ENCODE data around the gene FANCC. TPM values are rescaled to one million over a fixed set of nuclear protein-coding genes. Genes with fewer than 3 reads are reported as not detected.

The FANCC gene
- total RNA-seq, 2 donors from 2014 or later = 7.5 to 12.5 TPM

DNA sequence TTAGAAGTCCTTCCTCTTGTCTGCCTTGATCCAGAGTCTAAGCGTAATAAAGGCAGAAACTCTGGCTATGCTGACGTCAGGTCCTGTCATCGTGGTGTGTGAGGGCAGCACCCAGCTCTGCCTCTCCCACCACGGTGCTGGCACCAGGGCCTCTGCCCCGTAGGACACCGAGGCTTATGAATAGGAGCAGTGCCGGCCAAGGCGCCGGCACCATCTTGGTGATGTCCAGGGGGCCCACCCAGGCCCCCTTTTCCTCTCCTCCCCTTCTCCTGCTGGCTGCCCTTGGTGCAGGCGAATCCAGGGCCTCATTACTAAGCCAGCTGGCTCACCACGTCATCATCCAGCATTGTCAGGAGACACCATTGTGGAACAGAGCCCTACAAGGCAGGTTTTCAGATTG lies 252.3 kb downstream of the FANCC start:
- Histone ChIP-seq H3K4me1 (peaks cover 95% of the 10 kb centered on the region), H3K4me3 (no peak overlapping the region), H3K36me3 (replicated peaks in 1 of 2; ENCODE audit: insufficient read depth in 1 of 2, low read depth in 2 of 2) (peaks cover 0 to 4% of the 10 kb centered on the region in 2 donors), H3K27ac (peak overlapping the region; percentile 58 to 78 (median 78)), H3K27me3 (no peaks in the 10 kb centered on the region), H3K9me3 (no peaks in the 10 kb centered on the region)
- intact Hi-C loops (cut with DNase I) = no loop called here
- ATAC-seq = peak; percentile 28
- peak in 1 of 4 donors; percentile 57 for DNase-seq
- 27 to 60% methylated on average over 11 of the region's 11 CpGs for WGBS, 2 donors
- no peak for TF ChIP-seq POLR2A (IDR thresholded peaks at IDR 0.05)
- TF ChIP-seq, protein P1, sequence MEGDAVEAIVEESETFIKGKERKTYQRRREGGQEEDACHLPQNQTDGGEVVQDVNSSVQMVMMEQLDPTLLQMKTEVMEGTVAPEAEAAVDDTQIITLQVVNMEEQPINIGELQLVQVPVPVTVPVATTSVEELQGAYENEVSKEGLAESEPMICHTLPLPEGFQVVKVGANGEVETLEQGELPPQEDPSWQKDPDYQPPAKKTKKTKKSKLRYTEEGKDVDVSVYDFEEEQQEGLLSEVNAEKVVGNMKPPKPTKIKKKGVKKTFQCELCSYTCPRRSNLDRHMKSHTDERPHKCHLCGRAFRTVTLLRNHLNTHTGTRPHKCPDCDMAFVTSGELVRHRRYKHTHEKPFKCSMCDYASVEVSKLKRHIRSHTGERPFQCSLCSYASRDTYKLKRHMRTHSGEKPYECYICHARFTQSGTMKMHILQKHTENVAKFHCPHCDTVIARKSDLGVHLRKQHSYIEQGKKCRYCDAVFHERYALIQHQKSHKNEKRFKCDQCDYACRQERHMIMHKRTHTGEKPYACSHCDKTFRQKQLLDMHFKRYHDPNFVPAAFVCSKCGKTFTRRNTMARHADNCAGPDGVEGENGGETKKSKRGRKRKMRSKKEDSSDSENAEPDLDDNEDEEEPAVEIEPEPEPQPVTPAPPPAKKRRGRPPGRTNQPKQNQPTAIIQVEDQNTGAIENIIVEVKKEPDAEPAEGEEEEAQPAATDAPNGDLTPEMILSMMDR (IDR thresholded peaks at IDR 0.05) = no peak

DNA sequence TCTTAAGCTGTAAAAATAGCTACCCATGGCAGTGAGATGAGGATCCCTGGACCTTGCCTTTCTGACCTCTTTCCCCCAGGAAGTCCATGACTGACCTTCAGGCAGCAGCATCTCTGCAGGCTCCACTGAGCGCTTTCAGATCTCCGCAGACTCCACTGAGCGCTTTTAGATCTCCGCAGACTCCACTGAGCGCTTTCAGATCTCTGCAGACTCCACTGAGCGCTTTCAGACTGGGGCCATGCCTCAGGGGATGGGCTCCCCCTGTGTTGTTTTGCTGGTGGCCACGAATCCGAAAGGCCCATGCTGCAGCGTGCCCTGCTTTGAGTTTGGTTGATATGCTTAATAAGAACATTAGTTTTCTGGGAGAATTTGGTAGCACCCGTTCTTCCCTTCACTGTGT lies 254.2 kb downstream of the FANCC start:
- no peaks in the 10 kb centered on the region for H3K9me3 ChIP-seq
- H3K4me1 ChIP-seq = peaks cover 96% of the 10 kb centered on the region
- no peak for DNase-seq
- no peak for ATAC-seq
- 85 to 86% methylated on average over 10 of the region's 10 CpGs for WGBS, 2 donors
- TF ChIP-seq, protein P1 (IDR thresholded peaks at IDR 0.05) = no peak
- no peak for TF ChIP-seq POLR2A (IDR thresholded peaks at IDR 0.05)
- peak overlapping the region; percentile 39 to 78 (median 78) for H3K27ac ChIP-seq
- H3K4me3 ChIP-seq = no peak overlapping the region
- peaks cover 0 to 4% of the 10 kb centered on the region in 2 donors for H3K36me3 ChIP-seq (replicated peaks in 1 of 2; ENCODE audit: insufficient read depth in 1 of 2, low read depth in 2 of 2)
- intact Hi-C loops (cut with DNase I) = no loop called here
- no peaks in the 10 kb centered on the region for H3K27me3 ChIP-seq

DNA sequence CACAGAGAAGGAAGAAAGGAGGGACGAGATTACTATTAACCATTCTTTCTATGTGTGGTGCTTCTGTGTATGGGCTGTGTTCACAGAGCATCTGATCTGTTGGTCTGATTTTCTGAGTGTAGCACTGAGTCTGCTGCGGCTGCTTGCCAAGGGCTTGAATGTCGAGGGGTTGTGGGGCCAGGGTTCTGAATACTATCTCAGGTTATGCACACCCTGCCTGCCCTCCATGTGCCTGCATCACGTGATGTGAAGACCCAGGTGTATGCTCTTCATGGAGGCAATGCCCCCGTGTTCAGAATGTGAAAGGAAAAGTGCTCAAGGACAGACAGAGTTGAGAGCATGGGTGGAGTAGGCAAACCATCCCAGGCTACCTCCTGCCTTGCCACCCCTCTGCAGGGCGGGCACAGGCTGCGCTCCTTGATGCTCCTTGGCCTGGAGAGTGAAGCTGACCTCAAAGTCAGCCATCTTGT lies 254.9 kb downstream of the FANCC start:
- H3K36me3 ChIP-seq (replicated peaks in 1 of 2; ENCODE audit: insufficient read depth in 1 of 2, low read depth in 2 of 2) = peaks cover 0 to 4% of the 10 kb centered on the region in 2 donors

DNA sequence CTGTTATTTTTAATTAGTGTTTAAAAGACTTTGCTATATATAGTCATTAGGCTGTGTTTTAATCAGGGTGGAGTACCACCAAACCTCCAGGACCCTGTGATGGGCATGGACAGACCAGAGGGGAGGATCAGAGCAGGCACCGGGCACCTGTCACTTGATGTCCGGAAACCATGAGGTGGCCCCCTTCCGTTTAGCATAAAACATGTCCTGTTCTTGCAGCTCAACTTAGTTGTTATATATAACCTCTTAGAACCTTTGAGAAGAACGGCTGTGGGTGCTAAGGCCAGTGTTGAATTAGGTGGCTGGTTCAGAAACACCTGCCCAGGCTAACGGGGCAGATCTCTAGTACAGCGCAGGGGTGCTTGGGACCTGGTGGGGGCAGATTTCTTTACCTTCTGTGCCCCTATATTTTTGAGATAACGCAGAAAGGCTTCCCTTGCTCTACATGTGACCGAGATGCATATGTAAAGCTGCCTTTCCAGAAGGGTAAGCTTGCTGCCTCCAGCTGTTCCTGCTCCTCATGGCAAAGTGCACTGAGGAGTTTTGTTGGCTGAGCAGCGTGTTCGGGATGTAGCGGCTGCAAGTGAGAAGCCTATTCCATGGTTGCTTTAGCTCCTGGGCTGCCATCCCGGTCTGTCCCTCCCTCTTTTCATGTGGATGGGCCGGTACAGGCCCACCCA lies 255.5 kb downstream of the FANCC start:
- peaks cover 0 to 3% of the 10 kb centered on the region in 2 donors for H3K36me3 ChIP-seq (replicated peaks in 1 of 2; ENCODE audit: insufficient read depth in 1 of 2, low read depth in 2 of 2)
- intact Hi-C loops (cut with DNase I) = no loop called here
- TF ChIP-seq POLR2A (IDR thresholded peaks at IDR 0.05) = no peak
- TF ChIP-seq, protein P1 (IDR thresholded peaks at IDR 0.05) = no peak
- no peak overlapping the region for H3K4me3 ChIP-seq
- ATAC-seq (no peak), DNase-seq (no peak)
- H3K27ac ChIP-seq = peak overlapping the region; percentile 20 to 78 (median 64)
- peaks cover 99% of the 10 kb centered on the region for H3K4me1 ChIP-seq
- no peaks in the 10 kb centered on the region for H3K27me3 ChIP-seq
- WGBS, 2 donors = 46 to 49% methylated on average over 11 to 13 of the region's 13 CpGs
- no peaks in the 10 kb centered on the region for H3K9me3 ChIP-seq

More for the DNA sequence above, 254.9 kb downstream of the FANCC start:
- no peak overlapping the region for H3K4me3 ChIP-seq
- DNase-seq = no peak
- WGBS, 2 donors = 51 to 59% methylated on average over 6 to 7 of the region's 7 CpGs
- H3K27ac ChIP-seq = peak overlapping the region; percentile 51 to 78 (median 78)
- peaks cover 97% of the 10 kb centered on the region for H3K4me1 ChIP-seq
- no peaks in the 10 kb centered on the region for H3K27me3 ChIP-seq
- intact Hi-C loops (cut with DNase I) = no loop called here
- no peak for ATAC-seq
- no peaks in the 10 kb centered on the region for H3K9me3 ChIP-seq
- no peak for TF ChIP-seq POLR2A (IDR thresholded peaks at IDR 0.05)
- TF ChIP-seq, protein P1 (IDR thresholded peaks at IDR 0.05) = no peak

All from body of pancreas (tissue), 4 donors.